WTC11 (cell line): ENCODE data around the gene IGFBPL1. TPM values are rescaled to one million over a fixed set of nuclear protein-coding genes. Genes with fewer than 3 reads are reported as not detected.

Experiments
- ATAC-seq: fragments of 200-7000 bp; cut with Tn5 transposase; 2 replicates; pipeline ENCODE4 v1.10.0; 2021; ENCODE audit warnings: mild to moderate bottlenecking, moderate library complexity
- CTCF ChIA-PET: fragments of 300-600 bp; sonication (Branson Sonifier 250); formaldehyde crosslinking; loops from one replicate; lab custom pipeline; 2021; ENCODE audit warnings: antibody characterized with exemption; lab: Charles Lee
- POLR2A ChIA-PET: fragments of 350-600 bp; sonication (Branson Sonifier 250); formaldehyde crosslinking; loops from one replicate; lab custom pipeline; 2021; ENCODE audit warnings: antibody characterized with exemption; lab: Charles Lee
- DNase-seq: peaks from one replicate; pipeline ENCODE4 v3.0.0; 2021; ENCODE audit warnings: low spot score
- H3K27ac Mint-ChIP-seq: 2 replicates; pipeline ENCODE4 v1.8.0; 2021; ENCODE audit warnings: mixed read lengths
- H3K27me3 Mint-ChIP-seq: 2 replicates; pipeline ENCODE4 v1.8.0; 2021; ENCODE audit warnings: low read depth, mild to moderate bottlenecking, moderate library complexity, mixed read lengths
- H3K36me3 Mint-ChIP-seq: 2 replicates; pipeline ENCODE4 v1.8.0; 2021; ENCODE audit warnings: mixed read lengths
- H3K4me1 Mint-ChIP-seq: 2 replicates; pipeline ENCODE4 v1.8.0; 2022; ENCODE audit warnings: mixed read lengths
- H3K4me3 Mint-ChIP-seq: 2 replicates; pipeline ENCODE4 v1.8.0; 2021; ENCODE audit warnings: mild to moderate bottlenecking, moderate library complexity, mixed read lengths
- H3K9me3 Mint-ChIP-seq: 2 replicates; pipeline ENCODE4 v1.8.0; 2021; ENCODE audit warnings: mixed read lengths
- ATF2 ChIP-seq: sonication (generic); formaldehyde crosslinking; IDR thresholded peaks from 2 replicates; pipeline ENCODE4 v1.8.1; 2022; ENCODE audit warnings: low read depth, missing genetic modification reagents, borderline replicate concordance
- E2F4 ChIP-seq: sonication (generic); formaldehyde crosslinking; IDR thresholded peaks from 2 replicates; pipeline ENCODE4 v1.8.1; 2022; ENCODE audit warnings: low read depth, mild to moderate bottlenecking, moderate library complexity, missing genetic modification reagents, borderline replicate concordance
- ERG ChIP-seq: fragments of 250-450 bp; sonication (Bioruptor Pico); IDR thresholded peaks from 2 replicates; pipeline ENCODE4 v1.8.0; 2021; ENCODE audit warnings: mild to moderate bottlenecking
- ESRRA ChIP-seq: sonication (generic); formaldehyde crosslinking; IDR thresholded peaks from 2 replicates; pipeline ENCODE4 v1.8.1; 2022; ENCODE audit warnings: mild to moderate bottlenecking, missing genetic modification reagents, borderline replicate concordance
- ETV6 ChIP-seq: sonication (generic); formaldehyde crosslinking; IDR thresholded peaks from 2 replicates; pipeline ENCODE4 v1.8.1; 2022; ENCODE audit warnings: mild to moderate bottlenecking, missing genetic modification reagents
- FOXK1 ChIP-seq: sonication (generic); formaldehyde crosslinking; IDR thresholded peaks from 2 replicates; pipeline ENCODE4 v1.8.0; 2022; ENCODE audit warnings: mild to moderate bottlenecking, moderate library complexity, missing genetic modification reagents
- MAX ChIP-seq: sonication (generic); formaldehyde crosslinking; IDR thresholded peaks from 2 replicates; pipeline ENCODE4 v1.8.0; 2022; ENCODE audit warnings: mild to moderate bottlenecking, missing genetic modification reagents
- MXD4 ChIP-seq: fragments of 250-450 bp; sonication (Bioruptor Pico); IDR thresholded peaks from 2 replicates; pipeline ENCODE4 v1.8.0; 2021; ENCODE audit warnings: mild to moderate bottlenecking, moderate library complexity, borderline replicate concordance
- NFE2L1 ChIP-seq: sonication (generic); formaldehyde crosslinking; IDR thresholded peaks from 2 replicates; pipeline ENCODE4 v1.8.1; 2023; ENCODE audit warnings: missing genetic modification reagents
- NR1H2 ChIP-seq: sonication (generic); formaldehyde crosslinking; IDR thresholded peaks from 2 replicates; pipeline ENCODE4 v1.9.0; 2021; ENCODE audit warnings: mild to moderate bottlenecking, moderate library complexity, missing genetic modification reagents
- NR2C2 ChIP-seq: sonication (generic); formaldehyde crosslinking; IDR thresholded peaks from 2 replicates; pipeline ENCODE4 v1.8.0; 2022; ENCODE audit warnings: mild to moderate bottlenecking, missing genetic modification reagents
- OVOL2 ChIP-seq: fragments of 250-450 bp; sonication (Bioruptor Pico); IDR thresholded peaks from 2 replicates; pipeline ENCODE4 v1.9.0; 2021; ENCODE audit warnings: mild to moderate bottlenecking, borderline replicate concordance
- PRDM15 ChIP-seq: sonication (generic); formaldehyde crosslinking; IDR thresholded peaks from 2 replicates; pipeline ENCODE4 v1.8.0; 2022; ENCODE audit warnings: missing genetic modification reagents
- TEAD4 ChIP-seq: sonication (generic); formaldehyde crosslinking; IDR thresholded peaks from 2 replicates; pipeline ENCODE4 v1.8.0; 2022; ENCODE audit warnings: mild to moderate bottlenecking, missing genetic modification reagents
- USF2 ChIP-seq: sonication (generic); formaldehyde crosslinking; IDR thresholded peaks from 2 replicates; pipeline ENCODE4 v1.8.1; 2023; ENCODE audit warnings: mild to moderate bottlenecking, missing genetic modification reagents, moderate library complexity
- ZNF138 ChIP-seq: sonication (generic); formaldehyde crosslinking; conservative IDR thresholded peaks from 2 replicates; pipeline ENCODE4 v1.8.1; 2022; ENCODE audit warnings: mild to moderate bottlenecking, moderate library complexity, missing genetic modification reagents
- ZNF263 ChIP-seq: sonication (generic); formaldehyde crosslinking; IDR thresholded peaks from 2 replicates; pipeline ENCODE4 v1.8.1; 2022; ENCODE audit warnings: low read depth, mild to moderate bottlenecking, moderate library complexity, missing genetic modification reagents
- total RNA-seq: library from RNA; stranded (reverse); gene quantifications from 3 replicates; pipeline ENCODE4 v1.2.3, GENCODE V29; 2021

The IGFBPL1 gene
- total RNA-seq, 1 experiment from 2014 or later: 36.7 TPM

- TF ChIP-seq ZNF263: no peak
- ATAC-seq (no peak), DNase-seq (no peak)
- Mint-ChIP-seq H3K27me3 (peaks cover 7% of the 10 kb centered on the region), H3K4me3 (no peak overlapping the region), H3K36me3 (peaks cover 10% of the 10 kb centered on the region), H3K4me1 (no peaks in the 10 kb centered on the region), H3K27ac (no peak overlapping the region), H3K9me3 (peaks cover 23% of the 10 kb centered on the region)
- POLR2A ChIA-PET: no interaction called here
- CTCF ChIA-PET: no interaction called here
Measured at GRCh38 chr9:38451162-38451561, 26.9 kb upstream of the IGFBPL1 start.

GRCh38 chr9:38447703-38448102 is 23.4 kb upstream of the IGFBPL1 start:
- peaks cover 10% of the 10 kb centered on the region for H3K36me3 Mint-ChIP-seq
- ChIA-PET CTCF (no interaction called here), POLR2A (no interaction called here)
- H3K27ac Mint-ChIP-seq: no peak overlapping the region
- DNase-seq (no peak), ATAC-seq (no peak)
- TF ChIP-seq MXD4 (CRISPR knock-in tag): no peak
- no peak for TF ChIP-seq E2F4
- TF ChIP-seq MAX (CRISPR knock-in tag): no peak
- no peak for TF ChIP-seq NFE2L1 (CRISPR knock-in tag)
- TF ChIP-seq TEAD4 (CRISPR knock-in tag): no peak
- no peak for TF ChIP-seq ERG (CRISPR knock-in tag)
- no peak for TF ChIP-seq NR2C2 (CRISPR knock-in tag)
- no peak for TF ChIP-seq FOXK1
- no peak overlapping the region for H3K4me3 Mint-ChIP-seq
- H3K4me1 Mint-ChIP-seq: no peaks in the 10 kb centered on the region
- H3K9me3 Mint-ChIP-seq: peaks cover 23% of the 10 kb centered on the region
- H3K27me3 Mint-ChIP-seq: no peaks in the 10 kb centered on the region

GRCh38 chr9:38445154-38446043 is 21.1 kb upstream of the IGFBPL1 start:
- H3K4me1 Mint-ChIP-seq: 0 out of 2 replicates have a peak, but pooled peaks cover 1% of the 10 kb centered on the region
- H3K4me3 Mint-ChIP-seq: no peak overlapping the region
- TF ChIP-seq USF2 (CRISPR knock-in tag): no peak
- ATAC-seq (no peak), DNase-seq (no peak)
- no peaks in the 10 kb centered on the region for H3K36me3 Mint-ChIP-seq
- POLR2A ChIA-PET: no interaction called here
- H3K27me3 Mint-ChIP-seq: no peaks in the 10 kb centered on the region
- peaks cover 5% of the 10 kb centered on the region for H3K9me3 Mint-ChIP-seq
- CTCF ChIA-PET: no interaction called here
- no peak overlapping the region for H3K27ac Mint-ChIP-seq

GRCh38 chr9:38443597-38443996 is 19.3 kb upstream of the IGFBPL1 start:
- 0 out of 2 replicates have a peak, but pooled peaks cover 3% of the 10 kb centered on the region for H3K4me1 Mint-ChIP-seq
- CTCF ChIA-PET: no interaction called here
- TF ChIP-seq ATF2 (no peak), ETV6 (no peak), PRDM15 (CRISPR knock-in tag) (no peak), ESRRA (CRISPR knock-in tag) (no peak), ZNF263 (no peak), OVOL2 (CRISPR knock-in tag) (no peak), ZNF138 (CRISPR knock-in tag) (no peak), NR1H2 (CRISPR knock-in tag) (no peak)

More at GRCh38 chr9:38443597-38443996, 19.3 kb upstream of the IGFBPL1 start:
- Mint-ChIP-seq H3K4me3 (no peak overlapping the region), H3K36me3 (no peaks in the 10 kb centered on the region), H3K27me3 (no peaks in the 10 kb centered on the region), H3K27ac (no peak overlapping the region), H3K9me3 (no peaks in the 10 kb centered on the region)
- DNase-seq (no peak), ATAC-seq (no peak)
- POLR2A ChIA-PET: no interaction called here
